Osteoblast (primary cell): ENCODE results near the gene AAGAB. TPM values are rescaled to one million over a fixed set of nuclear protein-coding genes. Genes with fewer than 3 reads are reported as not detected.
A peak's percentile ranks its signal among the peaks of the same experiment; 100 is the strongest.

Source experiments
- DNase-seq: peaks from one replicate; pipeline ENCODE4 v3.0.0; 2011; ENCODE audit warnings: low spot score, mixed read lengths; ENCODE audit not compliant: insufficient read length; ENCODE audit errors: missing footprints
- H2AFZ ChIP-seq: 2 replicates; pipeline ENCODE4 v1.6.0; 2011; ENCODE audit warnings: mild to moderate bottlenecking, low read length
- H3K27ac ChIP-seq: 2 replicates; pipeline ENCODE4 v1.5.1; 2011; ENCODE audit warnings: mild to moderate bottlenecking, low read depth, low read length, moderate library complexity
- H3K27me3 ChIP-seq: 2 replicates; pipeline ENCODE4 v1.6.0; 2012; ENCODE audit warnings: mild to moderate bottlenecking, control low read depth, inconsistent platforms, low read length, moderate library complexity; ENCODE audit not compliant: insufficient read depth
- H3K36me3 ChIP-seq: 2 replicates; pipeline ENCODE4 v1.5.1; 2011; ENCODE audit warnings: mild to moderate bottlenecking, low read length, control low read depth, moderate library complexity; ENCODE audit not compliant: insufficient read depth
- H3K4me1 ChIP-seq: 2 replicates; pipeline ENCODE4 v1.5.1; 2011; ENCODE audit warnings: mild to moderate bottlenecking, low read length, control low read depth, moderate library complexity; ENCODE audit not compliant: insufficient read depth
- H3K4me2 ChIP-seq: 2 replicates; pipeline ENCODE4 v1.6.0; 2011; ENCODE audit warnings: mild to moderate bottlenecking, low read length; ENCODE audit not compliant: insufficient read depth
- H3K4me3 ChIP-seq: fragments of 200-600 bp; sonication (generic); 3 replicates; pipeline ENCODE4 v1.5.1; 2012; ENCODE audit warnings: mild to moderate bottlenecking, low read length, inconsistent platforms; ENCODE audit not compliant: insufficient read depth
- H3K79me2 ChIP-seq: 2 replicates; pipeline ENCODE4 v1.6.0; 2012; ENCODE audit warnings: mild to moderate bottlenecking, low read length, control low read depth, inconsistent platforms; ENCODE audit not compliant: insufficient read depth
- H3K9me3 ChIP-seq: 2 replicates; pipeline ENCODE4 v1.5.1; 2011; ENCODE audit warnings: low read depth, low read length, control low read depth
- H4K20me1 ChIP-seq: 2 replicates; pipeline ENCODE4 v1.6.0; 2012; ENCODE audit warnings: mild to moderate bottlenecking, low read length, control low read depth; ENCODE audit not compliant: insufficient read depth
- CTCF ChIP-seq: IDR thresholded peaks from 2 replicates; pipeline ENCODE4 v1.5.1; 2011; ENCODE audit warnings: mild to moderate bottlenecking, low read depth, low read length, moderate library complexity; ENCODE audit errors: extremely low read depth
- total RNA-seq: library from RNA; depleted of rRNA; stranded (reverse); fragments of >200 nt; gene quantifications from 2 replicates; pipeline ENCODE4 v1.2.3, GENCODE V29; 2012

The AAGAB gene
- total RNA-seq, 1 donor, result 51.0 TPM

GRCh38 chr15:67175643-67176071, 78.8 kb downstream of the AAGAB start:
- DNase-seq, result no peak
- H3K79me2 ChIP-seq, result peaks cover 83% of the 10 kb centered on the region
- H3K27me3 ChIP-seq, result no peaks in the 10 kb centered on the region
- no peaks in the 10 kb centered on the region for H4K20me1 ChIP-seq
- no peaks in the 10 kb centered on the region for H3K9me3 ChIP-seq
- H3K4me2 ChIP-seq, result no peak overlapping the region
- no peak overlapping the region for H2AFZ ChIP-seq
- TF ChIP-seq CTCF, result no peak
- H3K27ac ChIP-seq, result peak overlapping the region; percentile 99
- no peak overlapping the region for H3K4me3 ChIP-seq
- H3K36me3 ChIP-seq, result peaks cover 89% of the 10 kb centered on the region
- peaks cover 69% of the 10 kb centered on the region for H3K4me1 ChIP-seq

GRCh38 chr15:67174864-67175573, 79.4 kb downstream of the AAGAB start:
- TF ChIP-seq CTCF, result no peak
- Histone ChIP-seq H2AFZ (no peak overlapping the region), H4K20me1 (no peaks in the 10 kb centered on the region), H3K79me2 (peaks cover 84% of the 10 kb centered on the region), H3K4me1 (peaks cover 74% of the 10 kb centered on the region), H3K4me2 (no peak overlapping the region), H3K36me3 (peaks cover 89% of the 10 kb centered on the region), H3K4me3 (no peak overlapping the region), H3K27me3 (no peaks in the 10 kb centered on the region), H3K9me3 (no peaks in the 10 kb centered on the region), H3K27ac (peak overlapping the region; percentile 99)
- peak; percentile 58 for DNase-seq

GRCh38 chr15:67174446-67174845, 80.0 kb downstream of the AAGAB start:
- no peak for DNase-seq
- Histone ChIP-seq H3K4me1 (peaks cover 71% of the 10 kb centered on the region), H3K4me3 (no peak overlapping the region), H3K4me2 (no peak overlapping the region), H3K27ac (peak overlapping the region; percentile 99), H2AFZ (no peak overlapping the region), H4K20me1 (no peaks in the 10 kb centered on the region), H3K9me3 (no peaks in the 10 kb centered on the region), H3K79me2 (peaks cover 84% of the 10 kb centered on the region), H3K27me3 (no peaks in the 10 kb centered on the region), H3K36me3 (peaks cover 89% of the 10 kb centered on the region)
- no peak for TF ChIP-seq CTCF

GRCh38 chr15:67173786-67174185, 80.7 kb downstream of the AAGAB start:
- Histone ChIP-seq H4K20me1 (no peaks in the 10 kb centered on the region), H3K27ac (peak overlapping the region; percentile 99), H3K36me3 (peaks cover 89% of the 10 kb centered on the region), H3K9me3 (no peaks in the 10 kb centered on the region), H3K79me2 (peaks cover 86% of the 10 kb centered on the region), H3K4me2 (no peak overlapping the region), H3K4me1 (peaks cover 65% of the 10 kb centered on the region), H2AFZ (no peak overlapping the region), H3K27me3 (no peaks in the 10 kb centered on the region), H3K4me3 (no peak overlapping the region)
- no peak for DNase-seq
- TF ChIP-seq CTCF, result no peak
